ENCODE measurements around the gene KLHL17.
"Not testable (repeated sequence)": the region's sequence is repeated elsewhere in the genome, so short reads cannot be mapped to it uniquely, and the experiment has no call there.

- not testable (repeated sequence) for TF ChIP-seq EZH2 (IDR thresholded peaks at IDR 0.05); POLR2AphosphoS5 (IDR thresholded peaks at IDR 0.05; ENCODE audit: borderline replicate concordance, low read depth, low read length)
Measured at GRCh38 chr1:991275-991674, 30.9 kb downstream of the KLHL17 start.
